Measurements from ENCODE around the gene MEN1.

- no peak for TF ChIP-seq POLR2A (IDR thresholded peaks at IDR 0.05)
- TF ChIP-seq CTCF (IDR thresholded peaks at IDR 0.05), result no peak
Measured at GRCh38 chr11:64851831-64852351, 41.5 kb upstream of the MEN1 start.

Measured in adrenal gland (tissue), 5 donors.